Adipose tissue (tissue), 3 donors: Measurements from ENCODE around the gene ELF5. TPM values are rescaled to one million over a fixed set of nuclear protein-coding genes. Genes with fewer than 3 reads are reported as not detected.

ENCODE experiments used
- H3K27ac ChIP-seq: one replicate; pipeline ENCODE4 v1.5.1; 2013; ENCODE audit warnings: low read depth, low read length
- WGBS, 3 donors: extraction: QIAGEN DNeasy Blood & Tissue Kit; methylation state at CpG; one replicate each; pipeline ENCODE4 v1.1.7; 2013; 5-methylcytosine and 5-hydroxymethylcytosine counted together
- polyA plus RNA-seq, 3 donors: library from polyadenylated mRNA; stranded (reverse); fragments of 200-250 nt; gene quantifications; one replicate each; pipeline ENCODE4 v1.2.3, GENCODE V29; 2013
- donor health status: healthy with polysubstance abuse.
- donor health status: Bipolar disorder and iron deficiency.
- donor health status: healthy.

Gene ELF5
- polyA plus RNA-seq, 3 donors = 0.06 to 0.14 TPM; not detected in 1

GRCh38 chr11:34499719-34500500, 13.7 kb downstream of the ELF5 start:
- H3K27ac ChIP-seq = no peak overlapping the region
- 61 to 78% (median 74%) methylated on average over 3 of the region's 3 CpGs for WGBS, 3 donors

GRCh38 chr11:34495724-34496377, 17.7 kb downstream of the ELF5 start:
- WGBS, 3 donors = 59 to 80% (median 74%) methylated on average over 26 of the region's 26 CpGs
- no peak overlapping the region for H3K27ac ChIP-seq

DNA sequence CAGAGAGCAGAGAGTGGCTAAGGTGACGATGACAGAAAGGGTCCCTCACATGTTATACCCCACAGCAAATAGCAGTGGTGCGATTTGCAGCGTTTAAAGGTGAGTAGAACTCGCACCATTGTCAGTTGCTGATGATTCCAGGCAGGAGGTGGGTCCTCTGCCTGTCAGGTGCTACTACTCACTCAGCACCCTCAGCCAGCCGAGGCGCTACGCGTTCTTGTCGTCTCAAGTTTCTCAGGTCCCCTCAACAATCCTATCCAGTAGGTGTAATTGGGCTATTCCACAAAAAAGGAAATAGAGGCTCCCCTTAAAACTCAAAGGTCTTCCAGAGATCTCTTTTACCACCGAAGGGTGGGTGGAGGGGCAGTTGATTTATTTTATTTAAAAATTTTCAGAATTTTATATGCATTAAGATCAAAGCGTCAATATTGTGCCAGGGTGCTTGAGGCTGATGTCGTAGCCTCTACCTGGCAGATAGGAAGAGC, 18.3 kb downstream of the ELF5 start:
- no peak overlapping the region for H3K27ac ChIP-seq
- 83 to 92% (median 90%) methylated on average over 12 of the region's 12 CpGs for WGBS, 3 donors

DNA sequence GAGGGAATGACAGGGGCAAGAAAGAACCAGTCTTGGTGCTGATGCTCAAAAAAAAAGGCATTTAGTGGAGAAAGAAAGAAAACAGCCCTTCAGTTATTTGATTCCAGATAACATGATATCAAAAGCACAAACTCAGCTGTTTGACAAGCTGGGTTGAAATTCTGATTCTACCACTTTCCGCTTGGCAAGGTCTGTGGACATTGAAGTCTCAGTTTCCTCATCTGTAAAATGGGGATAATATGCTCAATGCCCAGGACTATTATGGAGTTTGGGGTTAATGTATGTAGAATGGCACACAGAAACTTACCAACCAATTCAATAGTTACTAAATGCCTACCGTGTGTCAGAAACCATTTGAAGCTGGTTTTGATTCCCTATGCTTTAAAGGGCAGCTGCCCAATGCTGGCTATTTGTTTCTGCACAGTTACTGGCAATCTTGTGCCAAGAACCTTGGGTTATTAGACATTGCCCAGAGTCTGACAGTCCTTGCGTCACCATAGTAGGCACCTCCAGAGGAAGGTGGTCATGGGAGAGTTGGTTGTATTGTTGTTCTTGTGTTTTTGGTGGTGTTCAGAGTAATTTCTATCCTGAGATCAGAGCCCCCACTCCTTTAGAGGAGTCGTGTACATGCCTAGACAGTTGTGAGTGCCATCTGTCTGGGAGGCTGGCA, 19.5 kb downstream of the ELF5 start:
- 71 to 79% (median 78%) methylated on average over 4 of the region's 4 CpGs for WGBS, 3 donors
- H3K27ac ChIP-seq = no peak overlapping the region

DNA sequence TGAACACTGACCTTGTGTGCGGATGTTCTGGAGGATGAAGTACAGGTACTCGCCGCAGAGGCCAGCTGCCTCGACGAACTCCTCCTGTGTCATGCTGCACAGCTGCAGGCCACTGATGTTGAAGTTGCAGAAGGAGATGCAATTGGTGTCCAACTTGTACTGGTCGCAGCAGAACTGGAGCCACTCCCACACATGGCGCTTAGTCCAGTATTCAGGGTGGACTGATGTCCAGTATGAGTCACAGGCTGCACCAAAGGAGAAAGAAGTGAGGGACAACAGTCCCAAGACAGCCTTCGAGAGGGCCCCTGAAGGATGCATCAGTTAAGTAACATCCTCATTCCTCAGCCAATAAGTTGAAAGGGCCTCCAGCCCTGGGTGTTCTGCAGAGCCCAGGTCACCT, 20.1 kb downstream of the ELF5 start:
- WGBS, 3 donors = 63 to 81% (median 78%) methylated on average over 8 of the region's 8 CpGs
- H3K27ac ChIP-seq = no peak overlapping the region

- WGBS, 3 donors = 39 to 51% (median 39%) methylated on average over 8 of the region's 8 CpGs
- H3K27ac ChIP-seq = no peak overlapping the region
Measured at GRCh38 chr11:34492806-34493414, 20.7 kb downstream of the ELF5 start.

DNA sequence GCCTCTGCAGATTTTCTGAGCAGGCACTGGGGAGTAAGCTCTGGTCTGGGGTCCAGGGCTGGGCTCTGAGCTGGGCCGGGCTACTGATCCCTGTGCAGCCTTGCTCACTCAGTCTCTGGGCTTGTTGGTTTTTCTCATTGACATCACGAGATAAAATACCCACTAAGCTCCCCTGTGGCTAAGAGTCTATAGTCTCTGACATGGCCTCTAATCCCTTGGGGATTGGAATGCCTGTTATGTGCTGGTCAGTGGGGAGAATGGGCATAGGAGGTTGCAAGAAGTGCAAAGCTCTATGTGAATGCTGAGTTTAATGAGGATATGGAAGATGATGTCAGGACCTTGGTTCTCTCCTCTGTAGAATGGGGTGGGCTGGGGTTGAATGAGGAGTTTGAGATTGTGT, 23.3 kb downstream of the ELF5 start:
- 77 to 88% (median 78%) methylated on average over 2 of the region's 2 CpGs for WGBS, 3 donors

DNA sequence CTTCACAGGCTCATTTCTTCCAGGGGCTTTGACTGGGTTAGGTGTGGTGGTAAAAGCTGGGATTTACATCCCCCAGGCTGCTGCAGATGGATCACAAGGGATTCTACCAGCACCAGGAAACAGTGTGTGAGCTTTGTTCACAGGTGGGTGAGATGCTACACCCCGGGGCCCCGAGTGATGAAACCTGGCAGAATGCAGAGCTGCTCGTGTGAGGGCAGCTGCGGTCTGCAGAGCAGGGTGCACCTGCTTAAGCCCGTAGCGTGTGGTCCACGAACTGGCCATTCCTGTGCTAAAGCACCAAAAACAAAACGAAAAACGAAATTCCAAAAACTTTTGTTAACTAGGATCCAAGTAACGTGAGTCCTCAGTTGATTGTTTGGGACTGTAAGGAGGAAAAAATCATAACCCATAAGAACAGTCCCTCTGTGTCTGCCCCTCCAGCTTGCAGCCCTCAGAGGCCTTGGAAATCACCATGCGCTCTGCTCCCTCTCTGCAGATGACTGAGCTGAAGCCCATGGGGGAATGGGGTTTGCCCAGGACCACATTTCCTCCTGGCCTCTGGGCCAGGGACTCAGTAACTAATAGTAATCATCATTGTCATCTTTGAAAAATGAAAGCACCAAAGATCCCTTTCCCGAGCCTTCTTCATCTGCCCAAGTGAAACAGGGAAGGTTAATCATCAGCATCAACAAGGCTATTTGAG, 24.6 kb downstream of the ELF5 start:
- WGBS, 3 donors = 89 to 90% (median 89%) methylated on average over 12 of the region's 12 CpGs
- H3K27ac ChIP-seq = no peak overlapping the region

More for the DNA sequence above, 23.3 kb downstream of the ELF5 start:
- H3K27ac ChIP-seq = no peak overlapping the region

- WGBS, 3 donors = 78 to 91% (median 89%) methylated on average over 7 of the region's 7 CpGs
- H3K27ac ChIP-seq = no peak overlapping the region
Measured at GRCh38 chr11:34487430-34487829, 26.2 kb downstream of the ELF5 start.

GRCh38 chr11:34483106-34483874, 30.3 kb downstream of the ELF5 start:
- no peak overlapping the region for H3K27ac ChIP-seq
- WGBS, 3 donors = 78 to 90% (median 80%) methylated on average over 9 of the region's 9 CpGs

- WGBS, 3 donors = 59 to 86% (median 71%) methylated on average over 3 of the region's 3 CpGs
- no peak overlapping the region for H3K27ac ChIP-seq
Measured at GRCh38 chr11:34481307-34481706, 32.3 kb downstream of the ELF5 start.

GRCh38 chr11:34480314-34480713, 33.3 kb downstream of the ELF5 start:
- H3K27ac ChIP-seq = no peak overlapping the region
- WGBS, 3 donors = 42 to 45% (median 44%) methylated on average over 3 of the region's 3 CpGs

DNA sequence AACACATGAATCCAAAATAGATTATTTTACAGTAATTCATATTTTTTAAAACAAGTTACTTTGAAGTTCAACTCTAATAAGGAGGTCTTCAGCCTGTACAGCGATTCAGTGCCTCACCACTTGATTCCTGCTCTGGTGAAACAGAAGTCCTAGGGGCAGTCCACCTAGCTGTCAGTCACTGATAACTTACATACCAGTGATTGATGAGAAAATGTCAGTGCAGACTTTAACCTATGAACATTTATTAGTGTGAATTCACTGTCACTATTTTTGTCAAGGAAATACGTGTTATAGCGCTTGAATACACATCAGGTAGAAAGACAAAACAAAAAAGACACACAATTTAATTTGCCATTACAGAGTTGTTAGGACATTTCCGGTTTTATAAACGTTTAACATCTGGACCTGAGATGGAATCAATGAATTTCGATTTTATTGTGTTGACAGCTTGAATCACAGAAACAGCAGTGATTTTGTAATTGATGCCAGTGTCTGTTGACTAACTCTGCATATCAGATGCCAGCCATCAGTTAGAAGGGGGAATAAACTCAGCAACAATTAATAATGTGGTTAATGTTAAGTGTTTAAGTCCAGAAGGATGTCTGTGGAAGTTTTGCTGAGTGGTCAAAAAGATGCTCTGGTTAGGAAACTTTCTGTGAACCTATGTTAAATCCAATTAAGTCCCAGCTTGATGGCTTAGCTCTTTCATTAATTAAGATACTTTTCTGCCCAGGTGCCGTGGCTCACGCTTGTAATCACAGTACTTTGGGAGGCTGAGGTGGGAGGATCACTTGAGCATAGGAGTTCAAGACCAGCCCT, 34.5 kb downstream of the ELF5 start:
- no peak overlapping the region for H3K27ac ChIP-seq
- 66 to 79% (median 72%) methylated on average over 8 of the region's 8 CpGs for WGBS, 3 donors

DNA sequence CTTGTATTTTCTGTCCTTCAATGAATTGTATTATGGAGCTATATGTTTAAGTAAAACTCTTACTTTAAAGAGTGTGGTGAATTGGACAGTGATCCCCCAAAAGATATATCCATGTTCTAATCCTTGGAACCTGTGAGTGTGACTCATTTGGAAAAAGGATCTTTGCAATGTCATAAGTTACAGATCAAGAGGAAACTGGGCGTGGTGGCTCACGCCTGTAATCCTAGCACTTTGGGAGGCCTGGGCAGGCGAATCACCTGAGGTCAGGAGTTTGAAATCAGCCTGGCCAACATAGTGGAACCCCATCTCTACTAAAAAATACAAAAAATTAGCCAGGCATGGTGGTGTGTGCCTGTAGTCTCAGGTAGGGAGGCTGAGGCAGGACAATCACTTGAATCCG, 36.7 kb downstream of the ELF5 start:
- no peak overlapping the region for H3K27ac ChIP-seq
- 76 to 88% (median 77%) methylated on average over 4 of the region's 4 CpGs for WGBS, 3 donors

GRCh38 chr11:34475656-34476055, 37.9 kb downstream of the ELF5 start:
- 36 to 43% (median 39%) methylated on average over 3 of the region's 3 CpGs for WGBS, 3 donors

DNA sequence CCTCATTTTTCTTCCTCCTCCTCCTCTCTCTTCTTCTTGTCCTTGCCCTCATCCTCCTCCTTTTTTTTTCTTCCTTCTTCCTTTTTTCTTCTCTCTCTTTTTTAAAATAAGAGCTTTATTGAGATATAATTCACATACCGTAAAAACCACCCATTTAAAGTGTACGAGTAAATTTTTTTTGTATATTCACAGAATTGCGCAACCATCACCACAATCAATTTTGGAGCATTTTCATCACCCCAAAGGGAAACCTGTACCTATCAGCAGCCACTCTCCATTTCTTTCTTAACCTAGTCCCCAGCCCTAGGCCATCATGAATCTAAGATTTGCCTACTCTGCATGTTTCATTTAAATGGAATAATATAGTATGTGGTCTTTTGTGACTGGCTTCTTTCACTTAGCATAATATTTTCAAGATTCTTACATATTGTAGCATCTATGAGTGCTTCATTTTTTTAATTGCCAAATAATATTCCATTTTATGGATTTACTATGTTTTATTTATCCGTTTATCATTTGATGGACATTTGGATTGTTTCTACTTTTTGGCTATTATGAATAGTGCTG, 39.9 kb downstream of the ELF5 start:
- no peak overlapping the region for H3K27ac ChIP-seq
- 82 to 91% (median 88%) methylated on average over 4 of the region's 4 CpGs for WGBS, 3 donors

More at GRCh38 chr11:34475656-34476055, 37.9 kb downstream of the ELF5 start:
- no peak overlapping the region for H3K27ac ChIP-seq
